H1 (cell line): Measurements from ENCODE around the gene GPC6. TPM values are rescaled to one million over a fixed set of nuclear protein-coding genes. Genes with fewer than 3 reads are reported as not detected.

Experiments
- CTCF ChIA-PET: fragments of 300-600 bp; sonication (Branson Sonifier 250); formaldehyde crosslinking; loops from one replicate; lab custom pipeline; 2021; ENCODE audit not compliant: partially characterized antibody; lab: Charles Lee
- POLR2A ChIA-PET: fragments of 300-600 bp; sonication (Branson Sonifier 250); formaldehyde crosslinking; loops from one replicate; lab custom pipeline; 2021; ENCODE audit warnings: inconsistent platforms; ENCODE audit not compliant: partially characterized antibody; lab: Charles Lee
- DNase-seq, 2 experiments: peaks; one replicate each; pipeline versions ENCODE4 v3.0.0 to v3.0.0-alpha.2; 2010 to 2022; ENCODE audit warnings: low spot score in 2 of 2, low read depth in 1 of 2, mixed read lengths in 1 of 2
- FAIRE-seq: peaks from 2 replicates; lab custom pipeline; 2011; peaks lifted over from hg19 to GRCh38; lab: Jason Lieb, UNC
- H2AFZ ChIP-seq: 2 replicates; pipeline ENCODE4 v1.8.1; 2012; ENCODE audit warnings: low read length, inconsistent platforms
- H2AK5ac ChIP-seq: 2 replicates; pipeline ENCODE4 v1.6.1; 2013; ENCODE audit warnings: low read depth, low read length
- H2BK120ac ChIP-seq: replicated peaks from 2 replicates; pipeline ENCODE3; 2013; ENCODE audit warnings: low read depth, low read length, inconsistent platforms
- H2BK12ac ChIP-seq: 2 replicates; pipeline ENCODE4 v1.6.1; 2013; ENCODE audit warnings: low read depth, low read length
- H2BK15ac ChIP-seq: 2 replicates; pipeline ENCODE4 v1.6.1; 2013; ENCODE audit warnings: low read length
- H2BK20ac ChIP-seq: 2 replicates; pipeline ENCODE4 v1.6.1; 2013; ENCODE audit warnings: low read length
- H2BK5ac ChIP-seq: 2 replicates; pipeline ENCODE4 v1.6.1; 2013; ENCODE audit warnings: low read depth, low read length
- H3K14ac ChIP-seq: 2 replicates; pipeline ENCODE4 v1.6.1; 2013; ENCODE audit warnings: inconsistent platforms; ENCODE audit not compliant: insufficient read length
- H3K18ac ChIP-seq: 2 replicates; pipeline ENCODE4 v1.6.1; 2013; ENCODE audit warnings: low read length; ENCODE audit errors: extremely low read depth
- H3K23ac ChIP-seq: 2 replicates; pipeline ENCODE4 v1.6.1; 2013; ENCODE audit warnings: inconsistent platforms; ENCODE audit not compliant: insufficient read length
- H3K23me2 ChIP-seq: 2 replicates; pipeline ENCODE4 v1.6.1; 2013; ENCODE audit warnings: low read depth, low read length
- H3K27ac ChIP-seq: 2 replicates; pipeline ENCODE4 v1.6.1; 2011; ENCODE audit warnings: low read depth, low read length, inconsistent platforms
- H3K27me3 ChIP-seq, 4 experiments: replicated peaks in 1 of 4; 1 replicate in 1 of 4; 2 replicates in 3 of 4; pipeline versions ENCODE4 v1.6.1 to v1.8.1; 2011 to 2013; ENCODE audit warnings: low read length in 3 of 4, mild to moderate bottlenecking in 3 of 4, inconsistent platforms in 2 of 4, mixed read lengths in 2 of 4, moderate library complexity in 1 of 4; ENCODE audit not compliant: control insufficient read depth in 3 of 4, insufficient read depth in 3 of 4; ENCODE audit errors: extremely low read depth in 1 of 4
- H3K36me3 ChIP-seq, 4 experiments: 2 replicates each; pipeline versions ENCODE4 v1.6.1 to v1.8.1; 2011 to 2013; ENCODE audit warnings: mild to moderate bottlenecking in 4 of 4, low read length in 3 of 4, moderate library complexity in 2 of 4, control low read depth in 1 of 4, inconsistent platforms in 1 of 4; ENCODE audit not compliant: insufficient read depth in 4 of 4, control insufficient read depth in 2 of 4
- H3K4ac ChIP-seq: replicated peaks from 2 replicates; pipeline ENCODE3; 2013; ENCODE audit warnings: low read length, low read depth, mixed read lengths, inconsistent platforms; ENCODE audit not compliant: insufficient read length
- H3K4me1 ChIP-seq, 4 experiments: replicated peaks in 1 of 4; 1 replicate in 1 of 4; 2 replicates in 3 of 4; pipeline versions ENCODE4 v1.6.1 to v1.8.1; 2011 to 2013; ENCODE audit warnings: low read length in 3 of 4, inconsistent platforms in 2 of 4, mixed read lengths in 1 of 4; ENCODE audit not compliant: insufficient read depth in 4 of 4, control insufficient read depth in 3 of 4
- H3K4me2 ChIP-seq, 2 experiments: 2 replicates each; pipeline versions ENCODE4 v1.6.1 to v1.8.1; 2011 to 2013; ENCODE audit warnings: low read depth in 2 of 2, low read length in 2 of 2, control low read depth in 1 of 2, inconsistent platforms in 1 of 2, mild to moderate bottlenecking in 1 of 2; ENCODE audit not compliant: insufficient read depth in 1 of 2
- H3K4me3 ChIP-seq, 4 experiments: fragments of 200-600, 300-600 bp in 1 of 4; sonication (generic), shearing (Covaris generic), sonication (Bioruptor Twin) in 1 of 4; 2 replicates each; pipeline versions ENCODE4 v1.5.1 to v1.8.1; 2011 to 2016; ENCODE audit warnings: low read length in 4 of 4, low read depth in 3 of 4, control low read depth in 2 of 4, inconsistent platforms in 2 of 4, mild to moderate bottlenecking in 2 of 4, mixed read lengths in 1 of 4, moderate library complexity in 1 of 4; ENCODE audit not compliant: insufficient read depth in 2 of 4; ENCODE audit errors: extremely low read depth in 1 of 4
- H3K56ac ChIP-seq: replicated peaks from 2 replicates; pipeline ENCODE3; 2013; ENCODE audit warnings: low read depth, mild to moderate bottlenecking, mixed read lengths, low read length, inconsistent platforms; ENCODE audit not compliant: insufficient read length
- H3K79me1 ChIP-seq: 2 replicates; pipeline ENCODE4 v1.6.1; 2013; ENCODE audit warnings: low read depth, low read length, control low read depth
- H3K79me2 ChIP-seq, 2 experiments: 2 replicates each; pipeline versions ENCODE4 v1.6.1 to v1.8.1; 2012 to 2013; ENCODE audit warnings: low read length in 2 of 2, mild to moderate bottlenecking in 2 of 2, inconsistent platforms in 1 of 2; ENCODE audit not compliant: insufficient read depth in 2 of 2, control insufficient read depth in 1 of 2
- H3K9ac ChIP-seq, 4 experiments: replicated peaks in 1 of 4; 1 replicate in 1 of 4; 2 replicates in 3 of 4; pipeline versions ENCODE4 v1.6.1 to v1.8.1; 2011 to 2013; ENCODE audit warnings: low read depth in 3 of 4, low read length in 3 of 4, control low read depth in 2 of 4, mild to moderate bottlenecking in 2 of 4, moderate library complexity in 2 of 4, inconsistent platforms in 1 of 4; ENCODE audit errors: extremely low read depth in 1 of 4
- H3K9me3 ChIP-seq, 2 experiments: 2 replicates each; pipeline versions ENCODE4 v1.6.1 to v1.8.1; 2012 to 2013; ENCODE audit warnings: mild to moderate bottlenecking in 2 of 2, moderate library complexity in 2 of 2, control low read depth in 1 of 2, inconsistent platforms in 1 of 2, low read depth in 1 of 2, low read length in 1 of 2, mixed read lengths in 1 of 2; ENCODE audit not compliant: insufficient read depth in 2 of 2
- H4K20me1 ChIP-seq, 2 experiments: replicated peaks in 1 of 2; 2 replicates each; pipeline versions ENCODE3 to v1.8.1; 2011 to 2013; ENCODE audit warnings: inconsistent platforms in 2 of 2, low read length in 2 of 2, mild to moderate bottlenecking in 1 of 2; ENCODE audit not compliant: insufficient read depth in 2 of 2, control insufficient read depth in 1 of 2
- H4K5ac ChIP-seq: 2 replicates; pipeline ENCODE4 v1.6.1; 2013; ENCODE audit warnings: low read length, low read depth, mixed read lengths, inconsistent platforms; ENCODE audit not compliant: insufficient read length
- H4K8ac ChIP-seq: 2 replicates; pipeline ENCODE4 v1.8.0; 2013; ENCODE audit warnings: mild to moderate bottlenecking, moderate library complexity, low read length, inconsistent platforms; ENCODE audit not compliant: insufficient read depth; ENCODE audit errors: extremely low read depth
- H4K91ac ChIP-seq: replicated peaks from 2 replicates; pipeline ENCODE3; 2013; ENCODE audit warnings: low read length, mixed read lengths, inconsistent platforms; ENCODE audit not compliant: insufficient read length
- GABPA ChIP-seq: IDR thresholded peaks from 2 replicates; pipeline ENCODE4 v1.6.1; 2011; ENCODE audit warnings: mild to moderate bottlenecking, low read length, moderate library complexity, borderline replicate concordance; ENCODE audit not compliant: insufficient read depth
- HDAC2 ChIP-seq, 2 experiments: fragments of 300-600 bp in 1 of 2; sonication (generic) in 1 of 2; IDR thresholded peaks; 2 replicates each; pipeline ENCODE4 v1.6.1; 2011 to 2012; ENCODE audit warnings: low read depth in 2 of 2, low read length in 2 of 2, mild to moderate bottlenecking in 2 of 2, moderate library complexity in 2 of 2, borderline replicate concordance in 1 of 2, inconsistent platforms in 1 of 2
- JUND ChIP-seq: IDR thresholded peaks from 2 replicates; pipeline ENCODE4 v1.6.1; 2011; ENCODE audit warnings: mild to moderate bottlenecking, improper control_type of control experiment, low read length
- NRF1 ChIP-seq: IDR thresholded peaks from 2 replicates; pipeline ENCODE4 v1.6.1; 2011; ENCODE audit warnings: mild to moderate bottlenecking, low read depth, low read length, improper control_type of control experiment
- POLR2AphosphoS5 ChIP-seq: IDR thresholded peaks from 2 replicates; pipeline ENCODE4 v1.6.1; 2011; ENCODE audit warnings: low read depth, low read length
- RBBP5 ChIP-seq: IDR thresholded peaks from 2 replicates; pipeline ENCODE4 v1.7.1; 2012; ENCODE audit warnings: low read depth, mild to moderate bottlenecking, inconsistent platforms, low read length, moderate library complexity, borderline replicate concordance
- YY1 ChIP-seq: IDR thresholded peaks from 2 replicates; pipeline ENCODE4 v1.6.1; 2011; ENCODE audit warnings: low read depth, mild to moderate bottlenecking, low read length
- WGBS, 2 experiments: shearing (Covaris generic) in 1 of 2; methylation state at CpG; one replicate each; pipeline versions ENCODE4 v1.1.6 to v1.1.7; 2013 to 2015; ENCODE audit warnings: low lambda C conversion rate in 2 of 2, mixed read lengths in 2 of 2, inconsistent platforms in 1 of 2, low coverage in 1 of 2, missing lambda C conversion rate in 1 of 2; ENCODE audit not compliant: insufficient replicate concordance in 2 of 2, insufficient coverage in 1 of 2, insufficient read length in 1 of 2; ENCODE audit errors: extremely low coverage in 1 of 2, missing lambda C conversion rate in 1 of 2; 5-methylcytosine and 5-hydroxymethylcytosine counted together
- polyA plus RNA-seq, 7 experiments: library from polyadenylated mRNA; depleted of rRNA in 3 of 7; stranded (reverse) in 5 of 7; unstranded in 2 of 7; fragments of >200 nt in 5 of 7; fragments of 200-250 nt in 2 of 7; gene quantifications; 1 replicate in 5 of 7; 2 replicates in 1 of 7; 4 replicates in 1 of 7; pipeline versions ENCODE4 v1.2.1 to v1.2.3, GENCODE V29; 2011 to 2013; ENCODE audit warnings: missing spikeins in 2 of 7, mixed read lengths in 2 of 7
- total RNA-seq: library from RNA; stranded (reverse); fragmentation: NEBNext Ultra II Directional; extraction: Animal tissue kit (Norgen Biotek cat#: 25700); gene quantifications from 2 replicates; pipeline ENCODE4 v1.2.1, GENCODE V29; 2021
- TF ChIP-seq, protein P1 (sequence below): IDR thresholded peaks from 2 replicates; pipeline ENCODE4 v1.6.1; 2012; ENCODE audit warnings: inconsistent platforms
- TF ChIP-seq, protein P2 (sequence below): IDR thresholded peaks from 2 replicates; pipeline ENCODE4 v1.6.1; 2012; ENCODE audit warnings: low read length, inconsistent platforms

Gene GPC6
- total and polyA plus RNA-seq, 2 of the 8 experiments (the other 6 are each of a cell fraction or from before 2014, with no cell fraction given), result 5.4 to 12.0 TPM

DNA sequence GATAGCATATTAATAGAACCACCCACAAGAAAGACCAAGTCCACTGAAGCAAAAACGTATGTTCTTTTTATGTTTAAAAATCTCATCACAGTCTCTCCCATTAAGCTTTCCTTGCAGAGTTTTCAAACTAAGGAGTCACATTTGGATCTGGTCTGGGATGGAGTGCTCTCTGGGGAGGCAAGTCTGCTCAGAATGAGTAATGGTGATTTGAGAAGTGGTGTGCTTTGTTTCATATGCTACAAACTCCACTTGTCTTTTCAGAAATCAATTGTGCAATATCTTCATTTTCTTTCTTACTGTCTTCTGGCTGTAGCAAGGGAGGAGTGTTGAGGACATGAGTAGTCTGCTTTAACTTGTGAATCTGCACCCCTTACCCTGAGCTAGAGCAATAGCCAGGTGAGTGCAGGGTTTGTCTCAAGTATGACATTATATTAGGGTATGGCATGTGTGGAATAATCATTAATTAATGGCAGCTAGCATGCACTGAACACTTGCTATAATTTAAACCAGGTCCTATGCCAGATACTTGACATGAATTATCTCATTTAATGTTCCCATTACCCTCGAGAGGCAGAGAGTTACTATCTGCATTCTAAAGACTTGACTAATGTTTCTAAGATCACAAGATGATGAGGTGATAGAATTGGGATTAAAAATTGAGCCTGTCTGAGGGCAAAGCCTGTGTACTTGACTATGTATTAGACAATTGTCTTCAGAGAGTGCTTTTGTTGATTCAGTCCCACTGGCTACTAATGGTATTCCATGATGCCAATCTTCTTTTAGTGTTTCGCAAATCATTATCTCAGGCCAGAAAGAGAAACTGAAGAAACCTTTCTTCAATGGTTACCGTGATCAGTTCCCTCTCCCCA lies 171.8 kb downstream of the GPC6 start:
- H2AFZ ChIP-seq, result no peak overlapping the region
- H3K23ac ChIP-seq, result no peak overlapping the region
- no peak overlapping the region for H2BK5ac ChIP-seq
- CTCF ChIA-PET, result interaction anchor here (1.0 kb wide), 1 partner anchor 12 kb away, joined by 3 read pairs; no protein-coding TSS in a partner anchor
- no peaks in the 10 kb centered on the region for H3K23me2 ChIP-seq
- no peak overlapping the region for H2BK120ac ChIP-seq
- H3K36me3 ChIP-seq, result no peaks in the 10 kb centered on the region
- no peak overlapping the region for H3K27ac ChIP-seq
- no peak overlapping the region for H4K91ac ChIP-seq
- no peak overlapping the region for H2AK5ac ChIP-seq
- POLR2A ChIA-PET, result no interaction called here
- no peaks in the 10 kb centered on the region for H3K9me3 ChIP-seq
- no peaks in the 10 kb centered on the region for H3K27me3 ChIP-seq
- H3K4me3 ChIP-seq, result no peak overlapping the region
- H3K4ac ChIP-seq, result no peak overlapping the region
- no peak overlapping the region for H3K9ac ChIP-seq
- no peaks in the 10 kb centered on the region for H3K79me2 ChIP-seq
- FAIRE-seq, result no peak
- no peak overlapping the region for H3K4me2 ChIP-seq
- no peak overlapping the region for H2BK20ac ChIP-seq
- no peak overlapping the region for H2BK15ac ChIP-seq
- no peak overlapping the region for H4K8ac ChIP-seq
- no peaks in the 10 kb centered on the region for H4K20me1 ChIP-seq
- no peaks in the 10 kb centered on the region for H3K4me1 ChIP-seq
- WGBS, 2 experiments, result 84% methylated on average over 4 of the region's 4 CpGs; no CpG with 5 or more reads in 1 of the 2 experiments
- no peak overlapping the region for H2BK12ac ChIP-seq
- DNase-seq, result no peak
- no peaks in the 10 kb centered on the region; the same call in 1 of the 2 replicates for H3K79me1 ChIP-seq
- H3K56ac ChIP-seq, result no peak overlapping the region
- no peak overlapping the region for H3K18ac ChIP-seq
- H3K14ac ChIP-seq, result no peak overlapping the region
- H4K5ac ChIP-seq, result no peak overlapping the region
- TF ChIP-seq YY1 (no peak), NRF1 (no peak), GABPA (no peak), HDAC2 (IDR thresholded peaks at IDR 0.05; ENCODE audit: borderline replicate concordance in 1 of 2, low read depth in 2 of 2, low read length in 2 of 2) (no peak), POLR2AphosphoS5 (no peak), RBBP5 (no peak), JUND (no peak)
- TF ChIP-seq, protein P1, sequence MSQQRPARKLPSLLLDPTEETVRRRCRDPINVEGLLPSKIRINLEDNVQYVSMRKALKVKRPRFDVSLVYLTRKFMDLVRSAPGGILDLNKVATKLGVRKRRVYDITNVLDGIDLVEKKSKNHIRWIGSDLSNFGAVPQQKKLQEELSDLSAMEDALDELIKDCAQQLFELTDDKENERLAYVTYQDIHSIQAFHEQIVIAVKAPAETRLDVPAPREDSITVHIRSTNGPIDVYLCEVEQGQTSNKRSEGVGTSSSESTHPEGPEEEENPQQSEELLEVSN, result no peak
- TF ChIP-seq, protein P2, sequence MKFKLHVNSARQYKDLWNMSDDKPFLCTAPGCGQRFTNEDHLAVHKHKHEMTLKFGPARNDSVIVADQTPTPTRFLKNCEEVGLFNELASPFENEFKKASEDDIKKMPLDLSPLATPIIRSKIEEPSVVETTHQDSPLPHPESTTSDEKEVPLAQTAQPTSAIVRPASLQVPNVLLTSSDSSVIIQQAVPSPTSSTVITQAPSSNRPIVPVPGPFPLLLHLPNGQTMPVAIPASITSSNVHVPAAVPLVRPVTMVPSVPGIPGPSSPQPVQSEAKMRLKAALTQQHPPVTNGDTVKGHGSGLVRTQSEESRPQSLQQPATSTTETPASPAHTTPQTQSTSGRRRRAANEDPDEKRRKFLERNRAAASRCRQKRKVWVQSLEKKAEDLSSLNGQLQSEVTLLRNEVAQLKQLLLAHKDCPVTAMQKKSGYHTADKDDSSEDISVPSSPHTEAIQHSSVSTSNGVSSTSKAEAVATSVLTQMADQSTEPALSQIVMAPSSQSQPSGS, result no peak
